ENCODE results near the gene STEAP3.

GRCh38 chr2:119240311-119241204, 16.9 kb downstream of the STEAP3 start:
- no peak for TF ChIP-seq EZH2 (IDR thresholded peaks at IDR 0.05)
- no peak for TF ChIP-seq POLR2AphosphoS5 (IDR thresholded peaks at IDR 0.05; ENCODE audit: borderline replicate concordance, low read depth, low read length)
